Naive thymus-derived CD8-positive, alpha-beta T cell (primary cell): ENCODE data around the gene CHGA. TPM values are rescaled to one million over a fixed set of nuclear protein-coding genes. Genes with fewer than 3 reads are reported as not detected.

ENCODE experiments used
- ATAC-seq, 2 donors: fragments of 150-1000 bp; cut with Tn5 transposase in 1 of 2; sonication (Bioruptor Pico), chemical (Tn5 transposase) in 1 of 2; 1 replicate in 1 of 2; 2 replicates in 1 of 2; pipeline ENCODE4 v1.10.0; 2021; ENCODE audit warnings: mild to moderate bottlenecking in 2 of 2, moderate library complexity in 2 of 2
- POLR2A ChIA-PET: fragments of 350-600 bp; sonication (Branson Sonifier 250); formaldehyde crosslinking; loops from one replicate; lab custom pipeline; 2021; ENCODE audit warnings: antibody characterized with exemption; lab: Charles Lee
- DNase-seq, 10 donors: peaks; one replicate each; pipeline versions ENCODE4 v3.0.0 to v3.0.0-alpha.2; 2020 to 2022
- H3K27ac Mint-ChIP-seq, 10 donors: one replicate each; pipeline ENCODE4 v1.8.0; 2020 to 2022; ENCODE audit warnings: mild to moderate bottlenecking in 10 of 10, mixed read lengths in 10 of 10, moderate library complexity in 4 of 10, inconsistent platforms in 1 of 10
- H3K27me3 Mint-ChIP-seq, 5 donors: one replicate each; pipeline ENCODE4 v1.8.0; 2021 to 2022; ENCODE audit warnings: mixed read lengths in 5 of 5
- H3K36me3 Mint-ChIP-seq, 3 donors: one replicate each; pipeline ENCODE4 v1.8.0; 2020 to 2022; ENCODE audit warnings: mixed read lengths in 3 of 3, mild to moderate bottlenecking in 2 of 3, inconsistent platforms in 1 of 3
- H3K4me1 Mint-ChIP-seq, 4 donors: one replicate each; pipeline ENCODE4 v1.8.0; 2021 to 2022; ENCODE audit warnings: mixed read lengths in 4 of 4
- H3K4me3 Mint-ChIP-seq, 10 donors: one replicate each; pipeline ENCODE4 v1.8.0; 2020 to 2022; ENCODE audit warnings: mild to moderate bottlenecking in 10 of 10, mixed read lengths in 10 of 10, moderate library complexity in 6 of 10, inconsistent platforms in 1 of 10
- H3K9me3 Mint-ChIP-seq, 9 donors: one replicate each; pipeline ENCODE4 v1.8.0; 2020 to 2022; ENCODE audit warnings: mixed read lengths in 9 of 9, mild to moderate bottlenecking in 3 of 9, inconsistent platforms in 1 of 9, moderate library complexity in 1 of 9
- polyA plus RNA-seq, 3 donors: library from polyadenylated mRNA; unstranded; fragments of 300-500 nt; fragmentation: Illumina TruSeq; gene quantifications; one replicate each; pipeline ENCODE4 v1.2.3, GENCODE V29; 2021
- total RNA-seq, 8 experiments: library from RNA in 2 of 8; stranded (reverse) in 2 of 8; gene quantifications; one replicate each; pipeline ENCODE4 v1.2.3 and lab custom pipeline; 2021 to 2026

CHGA gene
- total and polyA plus RNA-seq, 5 experiments from 2014 or later: 0.46 TPM; not detected in 4

GRCh38 chr14:92934196-92935085 lies 11.5 kb downstream of the CHGA start:
- H3K27ac Mint-ChIP-seq: no peak overlapping the region
- ATAC-seq: no peak
- peaks cover 0 to 20% (median 2%) of the 10 kb centered on the region in 3 donors for H3K36me3 Mint-ChIP-seq
- no peaks in the 10 kb centered on the region for H3K9me3 Mint-ChIP-seq
- DNase-seq: no peak
- POLR2A ChIA-PET: no interaction called here
- no peaks in the 10 kb centered on the region for H3K27me3 Mint-ChIP-seq
- peaks cover 0 to 4% (median 0%) of the 10 kb centered on the region in 4 donors for H3K4me1 Mint-ChIP-seq
- H3K4me3 Mint-ChIP-seq: no peak overlapping the region

- Mint-ChIP-seq H3K4me3 (no peak overlapping the region), H3K36me3 (peaks cover 0 to 24% (median 2%) of the 10 kb centered on the region in 3 donors), H3K4me1 (peaks cover 0 to 4% (median 0%) of the 10 kb centered on the region in 4 donors), H3K27me3 (no peaks in the 10 kb centered on the region), H3K27ac (no peak overlapping the region), H3K9me3 (no peaks in the 10 kb centered on the region)
- ATAC-seq: no peak
- POLR2A ChIA-PET: no interaction called here
- DNase-seq: no peak
Measured at GRCh38 chr14:92935446-92935845, 12.5 kb downstream of the CHGA start.

- Mint-ChIP-seq H3K9me3 (no peaks in the 10 kb centered on the region), H3K27ac (no peak overlapping the region), H3K4me1 (peaks cover 0 to 2% (median 0%) of the 10 kb centered on the region in 4 donors), H3K27me3 (no peaks in the 10 kb centered on the region), H3K36me3 (peaks cover 0 to 30% (median 2%) of the 10 kb centered on the region in 3 donors), H3K4me3 (no peak overlapping the region)
- no peak for DNase-seq
- POLR2A ChIA-PET: no interaction called here
- ATAC-seq: no peak
Measured at GRCh38 chr14:92936085-92936484, 13.1 kb downstream of the CHGA start.

- Mint-ChIP-seq H3K4me1 (peaks cover 0 to 2% (median 0%) of the 10 kb centered on the region in 4 donors), H3K27me3 (no peaks in the 10 kb centered on the region), H3K27ac (no peak overlapping the region), H3K36me3 (peaks cover 0 to 36% (median 4%) of the 10 kb centered on the region in 3 donors), H3K9me3 (no peaks in the 10 kb centered on the region), H3K4me3 (no peak overlapping the region)
- no peak for DNase-seq
- ATAC-seq: no peak
- POLR2A ChIA-PET: no interaction called here
Measured at GRCh38 chr14:92937051-92937937, 14.3 kb downstream of the CHGA start.

GRCh38 chr14:92938235-92938875 lies 15.4 kb downstream of the CHGA start:
- H3K27me3 Mint-ChIP-seq: no peaks in the 10 kb centered on the region
- DNase-seq (no peak), ATAC-seq (no peak)
- H3K4me1 Mint-ChIP-seq: peaks cover 0 to 2% (median 0%) of the 10 kb centered on the region in 4 donors
- H3K9me3 Mint-ChIP-seq: no peaks in the 10 kb centered on the region
- POLR2A ChIA-PET: no interaction called here
- no peak overlapping the region for H3K4me3 Mint-ChIP-seq
- H3K27ac Mint-ChIP-seq: no peak overlapping the region
- peaks cover 0 to 42% (median 8%) of the 10 kb centered on the region in 3 donors for H3K36me3 Mint-ChIP-seq

GRCh38 chr14:92938890-92939671 lies 16.1 kb downstream of the CHGA start:
- DNase-seq (no peak), ATAC-seq (no peak)
- no peak overlapping the region for H3K27ac Mint-ChIP-seq
- H3K36me3 Mint-ChIP-seq: peaks cover 0 to 46% (median 8%) of the 10 kb centered on the region in 3 donors
- H3K4me1 Mint-ChIP-seq: no peaks in the 10 kb centered on the region
- no peaks in the 10 kb centered on the region for H3K9me3 Mint-ChIP-seq
- no peaks in the 10 kb centered on the region for H3K27me3 Mint-ChIP-seq
- POLR2A ChIA-PET: no interaction called here
- H3K4me3 Mint-ChIP-seq: no peak overlapping the region

GRCh38 chr14:92939699-92940098 lies 16.7 kb downstream of the CHGA start:
- Mint-ChIP-seq H3K36me3 (peaks cover 0 to 52% (median 12%) of the 10 kb centered on the region in 3 donors), H3K9me3 (no peaks in the 10 kb centered on the region), H3K4me1 (peaks cover 0 to 2% (median 0%) of the 10 kb centered on the region in 4 donors), H3K27ac (no peak overlapping the region), H3K4me3 (no peak overlapping the region), H3K27me3 (no peaks in the 10 kb centered on the region)
- no peak for ATAC-seq
- POLR2A ChIA-PET: no interaction called here
- no peak for DNase-seq

- ATAC-seq (no peak), DNase-seq (no peak)
- Mint-ChIP-seq H3K4me1 (peaks cover 0 to 4% (median 0%) of the 10 kb centered on the region in 4 donors), H3K36me3 (peaks cover 0 to 56% (median 14%) of the 10 kb centered on the region in 3 donors), H3K9me3 (no peaks in the 10 kb centered on the region), H3K27me3 (no peaks in the 10 kb centered on the region), H3K4me3 (no peak overlapping the region), H3K27ac (no peak overlapping the region)
- POLR2A ChIA-PET: no interaction called here
Measured at GRCh38 chr14:92940543-92940942, 17.6 kb downstream of the CHGA start.

- POLR2A ChIA-PET: no interaction called here
- Mint-ChIP-seq H3K9me3 (no peaks in the 10 kb centered on the region), H3K4me1 (peaks cover 0 to 4% (median 0%) of the 10 kb centered on the region in 4 donors), H3K27me3 (no peaks in the 10 kb centered on the region), H3K27ac (peak overlapping the region in 1 of 10 donors; percentile 90), H3K36me3 (peaks cover 0 to 59% (median 14%) of the 10 kb centered on the region in 3 donors), H3K4me3 (no peak overlapping the region)
- ATAC-seq (no peak), DNase-seq (no peak)
Measured at GRCh38 chr14:92941531-92941930, 18.6 kb downstream of the CHGA start.

GRCh38 chr14:92942136-92942535 lies 19.2 kb downstream of the CHGA start:
- H3K4me3 Mint-ChIP-seq: no peak overlapping the region
- ATAC-seq (no peak), DNase-seq (no peak)
- no peaks in the 10 kb centered on the region for H3K9me3 Mint-ChIP-seq
- no peak overlapping the region for H3K27ac Mint-ChIP-seq
- peaks cover 0 to 57% (median 12%) of the 10 kb centered on the region in 3 donors for H3K36me3 Mint-ChIP-seq
- no peaks in the 10 kb centered on the region for H3K27me3 Mint-ChIP-seq
- H3K4me1 Mint-ChIP-seq: peaks cover 0 to 4% (median 0%) of the 10 kb centered on the region in 4 donors
- POLR2A ChIA-PET: no interaction called here

- POLR2A ChIA-PET: no interaction called here
- Mint-ChIP-seq H3K4me1 (peaks cover 0 to 4% (median 0%) of the 10 kb centered on the region in 4 donors), H3K9me3 (no peaks in the 10 kb centered on the region), H3K36me3 (peaks cover 0 to 58% (median 12%) of the 10 kb centered on the region in 3 donors), H3K27me3 (no peaks in the 10 kb centered on the region), H3K27ac (no peak overlapping the region), H3K4me3 (no peak overlapping the region)
- ATAC-seq: no peak
- no peak for DNase-seq
Measured at GRCh38 chr14:92942576-92942975, 19.6 kb downstream of the CHGA start.
